Pancreas (tissue), 10 donors: ENCODE measurements around the gene STAT3. TPM values are rescaled to one million over a fixed set of nuclear protein-coding genes. Genes with fewer than 3 reads are reported as not detected.

Source experiments
- ATAC-seq, 4 donors: fragments of 200-7000 bp; cut with Tn5 transposase; one replicate each; pipeline versions ENCODE4 v1.8.0 to v1.9.1; 2020; ENCODE audit warnings: mild to moderate bottlenecking in 4 of 4, moderate library complexity in 4 of 4
- DNase-seq, 6 donors: peaks; one replicate each; pipeline ENCODE4 v3.0.0-alpha.2; 2020
- FAIRE-seq: peaks from 2 replicates; lab custom pipeline; 2012; peaks lifted over from hg19 to GRCh38; lab: Jason Lieb, UNC
- H3K27ac ChIP-seq, 4 donors: fragments of 200-600 bp; sonication (generic); 1 replicate in 3 of 4; 2 replicates in 1 of 4; pipeline versions ENCODE4 v1.5.0 to v1.8.0; 2020
- H3K27me3 ChIP-seq, 4 donors: fragments of 200-600 bp; one replicate each; pipeline ENCODE4 v1.8.0; 2021
- H3K36me3 ChIP-seq, 3 donors: fragments of 200-600 bp; sonication (generic) in 1 of 3; one replicate each; pipeline versions ENCODE4 v1.5.0 to v1.8.0; 2020 to 2021
- H3K4me1 ChIP-seq, 3 donors: fragments of 200-600 bp; one replicate each; pipeline ENCODE4 v1.8.0; 2021
- H3K4me3 ChIP-seq, 4 donors: fragments of 200-600 bp; sonication (generic) in 2 of 4; one replicate each; pipeline versions ENCODE4 v1.5.0 to v1.8.0; 2020 to 2021
- H3K9me3 ChIP-seq, 4 donors: fragments of 200-600 bp; one replicate each; pipeline ENCODE4 v1.8.0; 2021
- CTCF ChIP-seq, 4 donors: fragments of 200-600 bp; sonication (generic) in 3 of 4; IDR thresholded peaks; one replicate each; pipeline versions ENCODE4 v1.5.0 to v1.8.0; 2021; ENCODE audit warnings: antibody characterized with exemption in 4 of 4
- WGBS, 2 donors: extraction: QIAGEN DNeasy Blood & Tissue Kit; methylation state at CpG; one replicate each; pipeline ENCODE4 v1.1.7; 2013; 5-methylcytosine and 5-hydroxymethylcytosine counted together
- intact Hi-C, 3 donors: fragments of 100-400 bp; cut with DNase I; formaldehyde crosslinking; loops; one replicate each; pipeline versions ENCODE4 v1.11.1 to v1.14.2; 2022
- polyA plus RNA-seq, 2 donors: library from polyadenylated mRNA; stranded (reverse); fragments of 200-250 nt; gene quantifications; one replicate each; pipeline ENCODE4 v1.2.3, GENCODE V29; 2013
- total RNA-seq, 6 donors: library from RNA; stranded (reverse); fragmentation: NEBNext Ultra II Directional in 4 of 6; extraction: Animal tissue kit (Norgen Biotek cat#: 25700) in 4 of 6; gene quantifications; one replicate each; pipeline versions ENCODE4 v1.2.1 to v1.2.4, GENCODE V29; 2021 to 2023
- donor health status: healthy with polysubstance abuse.
- donor health status: DM: no; HTN: no; CAD: no; lungs with moderate emphysema.
- donor health status: DM: no; HTN: no; CAD: no.
- donor health status: control.
- donor health status: control.
- donor health status: Bipolar disorder and iron deficiency.
- donor health status: DM: yes; HTN: yes; CAD: no.
- donor health status: DM: no; HTN: no; CAD: no.
- donor health status: DM: no; HTN: no; CAD: no.
- donor health status: DM: yes; HTN: yes; CAD: no.

Gene STAT3
- total and polyA plus RNA-seq, 8 donors: 37.9 to 127 (median 70.6) TPM

GRCh38 chr17:42317266-42317845, 70.9 kb downstream of the STAT3 start:
- Histone ChIP-seq H3K9me3 (no peaks in the 10 kb centered on the region), H3K4me1 (peaks cover 0 to 7% (median 0%) of the 10 kb centered on the region in 3 donors), H3K27me3 (no peaks in the 10 kb centered on the region), H3K36me3 (peaks cover 15 to 53% (median 18%) of the 10 kb centered on the region in 3 donors), H3K4me3 (no peak overlapping the region), H3K27ac (no peak overlapping the region)
- DNase-seq (no peak), FAIRE-seq (no peak), ATAC-seq (peak in 3 of 4 donors; percentile 51 to 70 (median 68))
- 23 to 30% methylated on average over 5 of the region's 5 CpGs for WGBS, 2 donors
- intact Hi-C loops: loop anchor here in 1 of 3 donors (10.0 kb wide), 1 partner anchor 207 kb away; no protein-coding TSS in a partner anchor
- TF ChIP-seq CTCF (IDR thresholded peaks at IDR 0.05): no peak

- ATAC-seq: no peak
- no peak for FAIRE-seq
- Histone ChIP-seq H3K36me3 (peaks cover 14 to 48% (median 15%) of the 10 kb centered on the region in 3 donors), H3K9me3 (no peaks in the 10 kb centered on the region), H3K27me3 (no peaks in the 10 kb centered on the region), H3K4me3 (no peak overlapping the region), H3K4me1 (peaks cover 0 to 7% (median 0%) of the 10 kb centered on the region in 3 donors), H3K27ac (no peak overlapping the region)
- no peak for DNase-seq
- no peak for TF ChIP-seq CTCF (IDR thresholded peaks at IDR 0.05)
- 82 to 83% methylated on average over 4 of the region's 4 CpGs for WGBS, 2 donors
- intact Hi-C loops: loop anchor here in 1 of 3 donors (10.0 kb wide), 1 partner anchor 208 kb away; no protein-coding TSS in a partner anchor
Observed at GRCh38 chr17:42316755-42317154, 71.5 kb downstream of the STAT3 start.

GRCh38 chr17:42315402-42316156, 72.7 kb downstream of the STAT3 start:
- FAIRE-seq: no peak
- ATAC-seq: no peak
- WGBS, 2 donors: 85 to 86% methylated on average over 10 of the region's 10 CpGs
- no peak for TF ChIP-seq CTCF (IDR thresholded peaks at IDR 0.05)
- no peaks in the 10 kb centered on the region for H3K9me3 ChIP-seq
- H3K36me3 ChIP-seq: peaks cover 14 to 48% (median 15%) of the 10 kb centered on the region in 3 donors
- H3K4me1 ChIP-seq: peaks cover 0 to 7% (median 0%) of the 10 kb centered on the region in 3 donors
- H3K4me3 ChIP-seq: no peak overlapping the region
- no peaks in the 10 kb centered on the region for H3K27me3 ChIP-seq
- DNase-seq: no peak
- intact Hi-C loops: loop anchor here in 1 of 3 donors (10.0 kb wide), 1 partner anchor 209 kb away; no protein-coding TSS in a partner anchor
- no peak overlapping the region for H3K27ac ChIP-seq

GRCh38 chr17:42313773-42314566, 74.3 kb downstream of the STAT3 start:
- DNase-seq (no peak), FAIRE-seq (no peak), ATAC-seq (no peak)
- no peak overlapping the region for H3K27ac ChIP-seq
- H3K4me3 ChIP-seq: no peak overlapping the region
- TF ChIP-seq CTCF (IDR thresholded peaks at IDR 0.05): no peak
- intact Hi-C loops: loop anchor here in 1 of 3 donors (10.0 kb wide), 1 partner anchor 211 kb away; no protein-coding TSS in a partner anchor
- 82 to 92% methylated on average over 14 of the region's 14 CpGs for WGBS, 2 donors
- H3K4me1 ChIP-seq: peaks cover 0 to 7% (median 0%) of the 10 kb centered on the region in 3 donors
- peaks cover 14 to 46% (median 15%) of the 10 kb centered on the region in 3 donors for H3K36me3 ChIP-seq
- no peaks in the 10 kb centered on the region for H3K27me3 ChIP-seq
- no peaks in the 10 kb centered on the region for H3K9me3 ChIP-seq
